Fibroblast of lung (primary cell): ENCODE measurements around the gene AGAP1.

Source experiments
- CTCF ChIP-seq, 2 donors: IDR thresholded peaks in 1 of 2; conservative IDR thresholded peaks in 1 of 2; 1 replicate in 1 of 2; 2 replicates in 1 of 2; pipeline ENCODE4 v1.5.1; 2011 to 2012; ENCODE audit warnings: low read length in 2 of 2, control low read depth in 1 of 2, inconsistent platforms in 1 of 2, low read depth in 1 of 2, mild to moderate bottlenecking in 1 of 2
- EZH2 ChIP-seq: IDR thresholded peaks from 2 replicates; pipeline ENCODE4 v1.5.1; 2012; ENCODE audit warnings: low read length, control low read depth, mild to moderate bottlenecking; ENCODE audit errors: missing control alignments

GRCh38 chr2:235861383-235861782 is 367.5 kb downstream of the AGAP1 start:
- TF ChIP-seq CTCF (conservative IDR thresholded peaks at IDR 0.05 in 1 of 2, IDR thresholded peaks at IDR 0.05 in 1 of 2; ENCODE audit: low read depth in 1 of 2, low read length in 2 of 2) (no peak), EZH2 (no peak)
